Stimulated activated naive B cell treated with anti-CD40 and anti-IgM and Interleukin-4, amounts not matched to agents 10 μg/mL and 1 μg/mL and 100 μg/mL, for 72 hours (primary cell): ENCODE data around the gene CFAP45.

Source experiments
- ATAC-seq, 2 donors: fragments of 150-1000 bp; cut with Tn5 transposase; replicated peaks; 2 replicates each; pipeline ENCODE4 v1.10.0; 2021; ENCODE audit warnings: moderate library complexity in 1 of 2
- DNase-seq: peaks from one replicate; pipeline ENCODE4 v3.0.0; 2021
- H3K27ac Mint-ChIP-seq: one replicate; pipeline ENCODE4 v1.8.0; 2022; ENCODE audit warnings: mild to moderate bottlenecking, mixed read lengths
- H3K27me3 Mint-ChIP-seq, 2 donors: one replicate each; pipeline ENCODE4 v1.8.0; 2022; ENCODE audit warnings: mixed read lengths in 2 of 2
- H3K36me3 Mint-ChIP-seq, 2 donors: one replicate each; pipeline ENCODE4 v1.8.0; 2022; ENCODE audit warnings: mixed read lengths in 2 of 2, mild to moderate bottlenecking in 1 of 2
- H3K4me1 Mint-ChIP-seq, 2 donors: one replicate each; pipeline ENCODE4 v1.8.0; 2022; ENCODE audit warnings: mixed read lengths in 2 of 2, mild to moderate bottlenecking in 1 of 2
- H3K4me3 Mint-ChIP-seq, 2 donors: one replicate each; pipeline ENCODE4 v1.8.0; 2022; ENCODE audit warnings: mild to moderate bottlenecking in 2 of 2, mixed read lengths in 2 of 2, moderate library complexity in 1 of 2
- H3K9me3 Mint-ChIP-seq, 2 donors: one replicate each; pipeline ENCODE4 v1.8.0; 2022; ENCODE audit warnings: mixed read lengths in 2 of 2, mild to moderate bottlenecking in 1 of 2

Gene CFAP45

GRCh38 chr1:159931101-159931794, 31.3 kb upstream of the CFAP45 start:
- DNase-seq: no peak
- Mint-ChIP-seq H3K4me3 (no peak overlapping the region), H3K9me3 (no peaks in the 10 kb centered on the region), H3K27ac (peak overlapping the region; percentile 65), H3K27me3 (peaks cover 6 to 8% of the 10 kb centered on the region in 2 donors), H3K36me3 (no peaks in the 10 kb centered on the region), H3K4me1 (peaks cover 43 to 57% of the 10 kb centered on the region in 2 donors)
- ATAC-seq: no peak

- H3K36me3 Mint-ChIP-seq: no peaks in the 10 kb centered on the region
- H3K4me1 Mint-ChIP-seq: peaks cover 42 to 57% of the 10 kb centered on the region in 2 donors
- no peaks in the 10 kb centered on the region for H3K9me3 Mint-ChIP-seq
- peaks cover 6 to 8% of the 10 kb centered on the region in 2 donors for H3K27me3 Mint-ChIP-seq
- no peak for ATAC-seq
- no peak overlapping the region for H3K4me3 Mint-ChIP-seq
- peak overlapping the region; percentile 65 for H3K27ac Mint-ChIP-seq
- no peak for DNase-seq
Observed at GRCh38 chr1:159930634-159931033, 30.7 kb upstream of the CFAP45 start.

GRCh38 chr1:159930216-159930615, 30.3 kb upstream of the CFAP45 start:
- Mint-ChIP-seq H3K4me3 (no peak overlapping the region), H3K27me3 (peaks cover 6 to 8% of the 10 kb centered on the region in 2 donors)

DNA sequence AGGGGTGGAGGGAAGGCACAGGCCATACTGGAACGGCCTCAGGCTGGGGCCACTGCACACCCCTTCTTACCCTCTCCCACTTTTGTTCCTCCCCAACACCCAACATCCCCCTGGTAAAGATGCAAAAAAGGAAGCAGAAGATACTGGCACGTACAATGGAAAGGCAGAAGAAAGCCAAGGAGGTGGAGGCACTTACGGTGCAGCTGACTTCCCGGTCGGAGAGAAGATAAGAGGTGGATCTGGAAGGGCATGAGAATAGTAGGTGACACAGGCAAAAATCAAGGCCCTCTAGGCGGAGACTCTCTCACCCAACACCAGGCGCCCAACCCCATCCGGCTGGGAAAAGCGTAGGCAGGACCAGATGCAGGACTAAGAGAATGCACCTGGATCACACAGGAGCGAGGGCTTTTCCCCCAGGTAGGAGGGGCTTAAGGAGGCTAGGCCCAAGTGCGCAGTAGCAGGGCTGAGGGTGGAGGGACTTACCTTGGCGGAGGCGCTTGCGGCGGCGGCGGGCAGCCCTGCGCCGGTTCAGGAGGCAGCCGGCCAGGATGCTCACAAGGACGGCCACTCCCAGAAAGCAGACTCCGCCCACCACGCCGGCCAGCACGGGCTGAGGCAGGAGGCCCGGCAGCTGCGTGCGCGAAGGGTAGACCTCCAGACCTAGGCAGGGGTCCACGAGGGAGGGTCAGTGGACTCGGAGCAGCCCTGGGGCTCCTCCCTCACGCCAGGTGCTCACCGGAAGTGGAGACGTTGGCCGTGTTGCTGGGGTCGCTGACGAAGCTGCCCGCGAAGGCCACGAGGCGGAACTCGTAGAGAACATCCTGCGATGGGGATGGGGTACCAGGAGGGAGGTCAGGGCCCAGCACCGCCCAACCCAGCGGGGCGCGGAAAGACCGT, 29.4 kb upstream of the CFAP45 start:
- peaks cover 7 to 9% of the 10 kb centered on the region in 2 donors for H3K36me3 Mint-ChIP-seq
- no peaks in the 10 kb centered on the region for H3K9me3 Mint-ChIP-seq
- H3K27ac Mint-ChIP-seq: no peak overlapping the region
- H3K27me3 Mint-ChIP-seq: peaks cover 6 to 8% of the 10 kb centered on the region in 2 donors
- no peak for DNase-seq
- no peak overlapping the region for H3K4me3 Mint-ChIP-seq
- no peak for ATAC-seq
- H3K4me1 Mint-ChIP-seq: peaks cover 42 to 54% of the 10 kb centered on the region in 2 donors

More at GRCh38 chr1:159930216-159930615, 30.3 kb upstream of the CFAP45 start:
- H3K36me3 Mint-ChIP-seq: peaks cover 2 to 3% of the 10 kb centered on the region in 2 donors
- peak overlapping the region; percentile 65 for H3K27ac Mint-ChIP-seq
- no peaks in the 10 kb centered on the region for H3K9me3 Mint-ChIP-seq
- no peak for DNase-seq
- H3K4me1 Mint-ChIP-seq: peaks cover 42 to 57% of the 10 kb centered on the region in 2 donors
- no peak for ATAC-seq

DNA sequence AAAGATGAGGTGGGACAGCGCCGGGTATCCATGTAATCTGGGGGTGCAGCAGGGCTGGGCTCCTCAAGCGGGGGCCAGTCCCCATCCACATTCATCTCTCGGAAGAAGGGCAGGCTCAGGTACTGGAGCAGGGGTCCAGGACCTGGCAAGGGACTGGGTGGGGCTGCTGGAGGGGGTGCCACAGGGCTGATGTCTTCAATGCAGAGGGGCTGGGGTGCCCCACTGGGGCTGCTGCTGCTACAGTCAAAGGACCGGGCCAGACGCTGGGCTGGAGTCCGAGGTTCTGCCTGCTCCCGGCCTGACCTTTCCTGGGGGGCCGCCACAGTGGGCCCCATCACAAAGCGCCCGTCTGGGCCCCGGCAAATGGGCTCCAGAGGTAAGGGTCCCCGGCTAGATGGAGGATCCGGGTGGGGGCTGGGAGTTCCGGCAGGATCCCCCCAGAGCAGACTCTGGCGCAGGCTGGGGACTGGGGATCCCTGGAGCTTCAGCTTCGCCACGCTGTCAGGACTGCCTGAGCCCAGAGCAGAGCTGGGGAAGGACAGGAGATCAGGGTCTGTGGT, 28.6 kb upstream of the CFAP45 start:
- DNase-seq (no peak), ATAC-seq (no peak)
- Mint-ChIP-seq H3K4me3 (no peak overlapping the region), H3K27me3 (peaks cover 6 to 8% of the 10 kb centered on the region in 2 donors), H3K36me3 (peaks cover 11 to 17% of the 10 kb centered on the region in 2 donors), H3K9me3 (no peaks in the 10 kb centered on the region), H3K4me1 (peaks cover 38 to 51% of the 10 kb centered on the region in 2 donors), H3K27ac (no peak overlapping the region)

GRCh38 chr1:159927849-159928431, 28.0 kb upstream of the CFAP45 start:
- Mint-ChIP-seq H3K36me3 (peaks cover 17 to 24% of the 10 kb centered on the region in 2 donors), H3K27ac (no peak overlapping the region), H3K9me3 (no peaks in the 10 kb centered on the region), H3K27me3 (peaks cover 6 to 8% of the 10 kb centered on the region in 2 donors), H3K4me1 (peaks cover 39 to 51% of the 10 kb centered on the region in 2 donors), H3K4me3 (no peak overlapping the region)
- ATAC-seq: no peak
- DNase-seq: no peak

DNA sequence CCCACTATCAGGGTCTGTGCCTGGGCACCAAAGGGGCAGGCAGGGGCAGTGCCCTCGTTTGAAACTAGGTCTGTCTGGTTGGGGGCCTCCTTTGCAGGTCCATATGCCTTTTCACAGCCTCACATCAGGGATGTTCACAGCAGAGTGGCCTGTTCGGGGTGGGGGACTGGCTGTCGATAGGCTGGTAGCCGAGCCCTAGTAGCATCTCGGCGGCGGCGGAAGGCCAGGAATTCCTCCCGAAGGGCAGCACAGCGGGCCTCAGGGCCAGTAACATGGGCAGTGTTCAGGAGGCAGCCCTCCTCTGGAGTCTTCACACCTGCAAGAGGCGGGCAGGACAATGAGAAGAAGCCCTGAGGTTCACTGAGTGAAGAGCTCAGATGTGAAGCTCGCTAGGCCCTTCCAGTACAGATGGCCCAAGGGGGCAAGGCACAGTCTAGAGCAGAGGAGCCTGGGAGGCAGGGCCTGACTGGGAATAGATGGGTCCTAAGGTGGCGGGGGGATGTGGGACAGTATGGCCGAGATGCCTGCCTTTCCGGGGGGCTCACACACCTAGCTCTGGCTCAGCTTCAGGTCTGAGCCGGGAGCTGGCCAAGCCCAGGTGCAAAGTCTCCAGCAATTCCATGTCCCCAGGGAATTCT, 27.4 kb upstream of the CFAP45 start:
- Mint-ChIP-seq H3K27ac (no peak overlapping the region), H3K36me3 (peaks cover 21 to 28% of the 10 kb centered on the region in 2 donors), H3K4me3 (no peak overlapping the region), H3K27me3 (peaks cover 6 to 8% of the 10 kb centered on the region in 2 donors), H3K9me3 (no peaks in the 10 kb centered on the region), H3K4me1 (peaks cover 40 to 51% of the 10 kb centered on the region in 2 donors)
- DNase-seq (no peak), ATAC-seq (no peak)

GRCh38 chr1:159925719-159926078, 25.7 kb upstream of the CFAP45 start:
- DNase-seq (no peak), ATAC-seq (peak in 1 of 2 donors; percentile 1)
- peaks cover 27 to 38% of the 10 kb centered on the region in 2 donors for H3K36me3 Mint-ChIP-seq
- H3K4me1 Mint-ChIP-seq: peaks cover 46 to 59% of the 10 kb centered on the region in 2 donors
- H3K4me3 Mint-ChIP-seq: peak overlapping the region; percentile 95 to 97
- H3K27ac Mint-ChIP-seq: peak overlapping the region; percentile 99
- H3K9me3 Mint-ChIP-seq: no peaks in the 10 kb centered on the region
- peaks cover 4% of the 10 kb centered on the region in 2 donors for H3K27me3 Mint-ChIP-seq

DNA sequence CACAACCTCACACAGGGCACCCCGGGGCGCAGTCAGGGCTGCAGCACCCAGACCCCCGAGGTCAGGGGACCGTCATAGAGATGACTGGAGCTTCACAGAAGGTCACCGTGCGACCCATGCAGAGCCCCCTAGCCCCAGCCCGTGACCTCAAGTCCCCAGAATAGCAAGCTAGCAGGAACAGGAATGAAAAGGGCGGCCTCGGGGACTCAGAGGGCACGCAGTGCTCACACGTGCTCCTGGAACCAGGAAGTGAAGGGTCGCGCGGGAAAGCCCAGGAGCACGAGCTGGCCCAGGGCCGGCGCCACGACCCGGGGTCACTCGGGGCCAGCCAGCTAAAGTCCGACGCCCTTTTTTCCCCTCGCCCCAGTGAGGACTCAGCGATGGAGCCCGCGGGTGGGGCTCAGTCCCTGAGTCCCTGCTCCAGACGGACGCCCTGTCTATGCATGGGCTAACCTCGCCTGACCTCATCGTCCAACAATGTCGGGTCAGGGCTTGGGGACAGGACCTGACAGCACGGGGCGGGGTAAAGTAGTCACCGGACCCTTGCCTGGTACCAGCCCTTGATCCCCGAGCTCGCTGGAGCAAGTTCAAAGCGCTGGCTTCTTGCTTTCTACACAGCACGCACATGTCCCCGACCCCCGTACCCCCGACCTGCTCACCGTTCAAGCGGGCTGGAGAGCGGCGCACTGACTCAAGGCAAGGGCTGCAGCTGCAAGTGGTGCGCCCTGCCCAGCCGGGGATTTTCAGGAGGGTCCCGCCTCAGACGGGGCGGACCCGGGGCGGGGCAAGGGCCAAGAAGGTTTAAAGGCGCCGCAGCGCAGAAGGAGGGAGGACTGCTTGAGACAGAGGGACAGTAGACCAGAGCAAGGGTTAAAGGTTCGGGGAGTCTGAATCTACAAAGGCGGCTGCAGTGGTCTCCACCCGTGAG, 25.1 kb upstream of the CFAP45 start, which contains the start of gene TAGLN2:
Gene TAGLN2 (minus strand): TSS at position 717 of the 928 bp plus-strand sequence. CDS start 4,998 bp downstream, outside the sequence.
- H3K4me3 Mint-ChIP-seq: peak within 1 kb of the TSS; percentile 95 to 97
- no peaks in the 10 kb centered on the region for H3K9me3 Mint-ChIP-seq
- ATAC-seq (peak; percentile 56 to 64), DNase-seq (peak; percentile 89)
- H3K36me3 Mint-ChIP-seq: peaks cover 28 to 42% of the 10 kb centered on the region in 2 donors
- H3K4me1 Mint-ChIP-seq: peaks cover 45 to 66% of the 10 kb centered on the region in 2 donors
- H3K27ac Mint-ChIP-seq: peak within 1 kb of the TSS; percentile 99
- no peaks in the 10 kb centered on the region for H3K27me3 Mint-ChIP-seq

DNA sequence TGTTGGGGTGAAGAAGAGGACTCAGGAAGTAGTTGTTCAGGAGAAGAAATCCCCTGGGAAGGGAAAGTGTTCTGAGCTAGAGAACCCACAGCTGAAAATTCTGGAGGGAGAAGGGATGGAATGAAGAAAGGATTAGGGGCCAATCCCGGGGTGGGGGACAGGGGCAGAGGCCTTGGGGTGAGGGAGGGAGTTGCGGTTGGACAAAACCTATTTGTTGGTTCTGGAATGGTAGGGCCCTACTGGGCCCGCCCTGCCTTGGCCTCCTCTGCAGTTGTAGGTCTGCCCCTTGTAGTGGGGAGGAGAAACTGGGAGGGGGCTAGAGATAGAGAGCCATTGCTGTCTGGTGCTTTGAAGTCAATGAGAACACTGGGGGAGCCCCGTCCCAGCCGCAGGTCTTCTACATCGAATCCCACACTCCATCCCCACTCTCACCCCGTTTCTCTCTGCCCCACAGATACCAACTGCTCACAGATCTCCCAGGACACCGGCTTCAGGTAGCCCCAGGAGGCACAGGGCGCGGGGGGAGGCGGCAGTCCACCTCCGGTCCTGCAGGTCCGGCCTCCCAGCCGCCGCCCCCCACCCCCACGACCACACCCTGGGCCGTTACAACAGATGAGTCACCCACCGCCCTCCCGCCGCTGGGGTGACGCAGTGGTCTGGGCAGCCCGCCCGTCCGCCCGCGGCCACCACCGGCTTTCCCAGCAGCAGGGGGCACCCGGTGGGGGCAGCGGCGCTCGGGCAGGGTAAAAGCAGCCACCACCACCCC, 24.2 kb upstream of the CFAP45 start:
- DNase-seq (peak; percentile 59), ATAC-seq (peak; percentile 31 to 35)
- H3K4me3 Mint-ChIP-seq: peak overlapping the region; percentile 95 to 97
- no peaks in the 10 kb centered on the region for H3K27me3 Mint-ChIP-seq
- no peaks in the 10 kb centered on the region for H3K9me3 Mint-ChIP-seq
- peaks cover 28 to 50% of the 10 kb centered on the region in 2 donors for H3K36me3 Mint-ChIP-seq
- peak overlapping the region; percentile 99 for H3K27ac Mint-ChIP-seq
- peaks cover 53 to 73% of the 10 kb centered on the region in 2 donors for H3K4me1 Mint-ChIP-seq

GRCh38 chr1:159923203-159924024, 23.4 kb upstream of the CFAP45 start:
- Mint-ChIP-seq H3K4me3 (peak overlapping the region; percentile 95 to 97), H3K36me3 (peaks cover 28 to 56% of the 10 kb centered on the region in 2 donors)
- DNase-seq: peak; percentile 90

More at GRCh38 chr1:159923203-159924024, 23.4 kb upstream of the CFAP45 start:
- H3K9me3 Mint-ChIP-seq: no peaks in the 10 kb centered on the region
- peaks cover 54 to 75% of the 10 kb centered on the region in 2 donors for H3K4me1 Mint-ChIP-seq
- no peaks in the 10 kb centered on the region for H3K27me3 Mint-ChIP-seq
- ATAC-seq: peak; percentile 53
- H3K27ac Mint-ChIP-seq: peak overlapping the region; percentile 99
